Measurements from ENCODE around the gene PYY.
"Not testable (repeated sequence)": the region's sequence is repeated elsewhere in the genome, so short reads cannot be mapped to it uniquely, and the experiment has no call there.

PYY gene

GRCh38 chr17:43953746-43954145 is at the start of gene PYY:
Gene PYY (minus strand): TSS chr17:43953940. CDS start chr17:43953483, 457 bp downstream.
- no peak for DNase-seq (ENCODE audit: low read depth)

GRCh38 chr17:44002141-44002848 is 48.6 kb upstream of the PYY start:
- DNase-seq (ENCODE audit: low read depth) = peak; percentile 90

- no peak for DNase-seq (ENCODE audit: low read depth)
Observed at GRCh38 chr17:44001461-44001920, 47.8 kb upstream of the PYY start.

- no peak for DNase-seq (ENCODE audit: low read depth)
Observed at GRCh38 chr17:44000871-44001460, 47.2 kb upstream of the PYY start.

- no peak for DNase-seq (ENCODE audit: low read depth)
Observed at GRCh38 chr17:44000141-44000860, 46.6 kb upstream of the PYY start.

- no peak for DNase-seq (ENCODE audit: low read depth)
Observed at GRCh38 chr17:43999024-43999423, 45.3 kb upstream of the PYY start.

GRCh38 chr17:43998552-43998951 is 44.8 kb upstream of the PYY start:
- peak; percentile 40 for DNase-seq (ENCODE audit: low read depth)

GRCh38 chr17:43997180-43997579 is 43.4 kb upstream of the PYY start:
- DNase-seq (ENCODE audit: low read depth) = not testable (repeated sequence)

GRCh38 chr17:43995150-43995471 is 41.4 kb upstream of the PYY start:
- no peak for DNase-seq (ENCODE audit: low read depth)

GRCh38 chr17:43994272-43995149 is 40.8 kb upstream of the PYY start:
- DNase-seq (ENCODE audit: low read depth) = peak; percentile 54

GRCh38 chr17:43992641-43993040 is 38.9 kb upstream of the PYY start:
- DNase-seq (ENCODE audit: low read depth) = no peak

- no peak for DNase-seq (ENCODE audit: low read depth)
Observed at GRCh38 chr17:43988301-43988700, 34.6 kb upstream of the PYY start.

GRCh38 chr17:43987131-43988021 is 33.6 kb upstream of the PYY start:
- no peak for DNase-seq (ENCODE audit: low read depth)

- DNase-seq (ENCODE audit: low read depth) = no peak
Observed at GRCh38 chr17:43986225-43986981, 32.7 kb upstream of the PYY start.

GRCh38 chr17:43984521-43984920 is 30.8 kb upstream of the PYY start:
- DNase-seq (ENCODE audit: low read depth) = no peak

- DNase-seq (ENCODE audit: low read depth) = no peak
Observed at GRCh38 chr17:43983515-43984411, 30.0 kb upstream of the PYY start.

GRCh38 chr17:43983196-43983514 is 29.4 kb upstream of the PYY start:
- no peak for DNase-seq (ENCODE audit: low read depth)

- no peak for DNase-seq (ENCODE audit: low read depth)
Observed at GRCh38 chr17:43982171-43982570, 28.4 kb upstream of the PYY start.

GRCh38 chr17:43979671-43980070 is 25.9 kb upstream of the PYY start:
- DNase-seq (ENCODE audit: low read depth) = no peak

GRCh38 chr17:43979011-43979410 is 25.3 kb upstream of the PYY start:
- peak; percentile 69 for DNase-seq (ENCODE audit: low read depth)

Measured in fibroblast of gingiva (primary cell).